NT2/D1 (cell line): ENCODE measurements around the gene BUD13.

ENCODE experiments used
- DNase-seq: peaks from one replicate; pipeline ENCODE4 v3.0.0-alpha.2; 2011; ENCODE audit warnings: low read depth, low spot score
- H3K27me3 ChIP-seq: 2 replicates; pipeline ENCODE4 v1.6.0; 2011; ENCODE audit warnings: mild to moderate bottlenecking; ENCODE audit not compliant: insufficient read length, insufficient read depth
- H3K36me3 ChIP-seq: 2 replicates; pipeline ENCODE4 v1.6.1; 2011; ENCODE audit warnings: mild to moderate bottlenecking, low read length, mixed read lengths; ENCODE audit not compliant: insufficient read depth, insufficient read length
- H3K4me1 ChIP-seq: 2 replicates; pipeline ENCODE4 v1.5.1; 2011; ENCODE audit not compliant: insufficient read depth, insufficient read length
- H3K4me3 ChIP-seq: 2 replicates; pipeline ENCODE4 v1.5.1; 2011; ENCODE audit warnings: low read depth; ENCODE audit not compliant: insufficient read length
- H3K9ac ChIP-seq: 2 replicates; pipeline ENCODE4 v1.6.0; 2011; ENCODE audit warnings: low read depth; ENCODE audit not compliant: insufficient read length
- H3K9me3 ChIP-seq: 2 replicates; pipeline ENCODE4 v1.5.1; 2011; ENCODE audit warnings: mild to moderate bottlenecking, low read length; ENCODE audit not compliant: insufficient read depth
- SUZ12 ChIP-seq: IDR thresholded peaks from 2 replicates; pipeline ENCODE4 v1.6.1; 2011; ENCODE audit not compliant: insufficient read length, insufficient read depth; ENCODE audit errors: extremely low read depth
- YY1 ChIP-seq: IDR thresholded peaks from 2 replicates; pipeline ENCODE4 v1.6.1; 2011; ENCODE audit not compliant: insufficient read length, insufficient read depth
- ZNF274 ChIP-seq: IDR thresholded peaks from 2 replicates; pipeline ENCODE4 v1.6.1; 2011; ENCODE audit warnings: mild to moderate bottlenecking, low read depth, low read length

Gene BUD13

GRCh38 chr11:116710762-116711161, 62.0 kb downstream of the BUD13 start:
- no peaks in the 10 kb centered on the region for H3K36me3 ChIP-seq
- peaks cover 12% of the 10 kb centered on the region for H3K27me3 ChIP-seq
- no peak overlapping the region for H3K9ac ChIP-seq
- no peak for TF ChIP-seq SUZ12
- no peak for TF ChIP-seq YY1
- no peak for TF ChIP-seq ZNF274
- H3K4me3 ChIP-seq, result no peak overlapping the region
- peaks cover 19% of the 10 kb centered on the region for H3K4me1 ChIP-seq
- no peaks in the 10 kb centered on the region for H3K9me3 ChIP-seq
- no peak for DNase-seq

- H3K4me3 ChIP-seq, result no peak overlapping the region
- H3K4me1 ChIP-seq, result peaks cover 19% of the 10 kb centered on the region
- TF ChIP-seq YY1 (no peak), SUZ12 (no peak), ZNF274 (no peak)
- peaks cover 12% of the 10 kb centered on the region for H3K27me3 ChIP-seq
- no peak overlapping the region for H3K9ac ChIP-seq
- no peaks in the 10 kb centered on the region for H3K9me3 ChIP-seq
- no peak for DNase-seq
- H3K36me3 ChIP-seq, result no peaks in the 10 kb centered on the region
Observed at GRCh38 chr11:116710001-116710674, 62.6 kb downstream of the BUD13 start.

GRCh38 chr11:116707746-116708145, 65.0 kb downstream of the BUD13 start:
- Histone ChIP-seq H3K9ac (no peak overlapping the region), H3K9me3 (no peaks in the 10 kb centered on the region), H3K36me3 (no peaks in the 10 kb centered on the region), H3K4me3 (no peak overlapping the region), H3K4me1 (peaks cover 17% of the 10 kb centered on the region), H3K27me3 (peaks cover 12% of the 10 kb centered on the region)
- no peak for TF ChIP-seq ZNF274
- TF ChIP-seq SUZ12, result no peak
- no peak for TF ChIP-seq YY1
- DNase-seq, result no peak

GRCh38 chr11:116707161-116707629, 65.6 kb downstream of the BUD13 start:
- peaks cover 12% of the 10 kb centered on the region for H3K27me3 ChIP-seq
- DNase-seq, result no peak

GRCh38 chr11:116703421-116703820, 69.4 kb downstream of the BUD13 start:
- H3K36me3 ChIP-seq, result no peaks in the 10 kb centered on the region
- H3K4me3 ChIP-seq, result no peak overlapping the region
- TF ChIP-seq SUZ12 (no peak), YY1 (no peak), ZNF274 (no peak)
- peaks cover 5% of the 10 kb centered on the region for H3K4me1 ChIP-seq
- H3K27me3 ChIP-seq, result no peaks in the 10 kb centered on the region
- no peak overlapping the region for H3K9ac ChIP-seq
- no peaks in the 10 kb centered on the region for H3K9me3 ChIP-seq
- no peak for DNase-seq

More at GRCh38 chr11:116707161-116707629, 65.6 kb downstream of the BUD13 start:
- Histone ChIP-seq H3K9ac (no peak overlapping the region), H3K9me3 (no peaks in the 10 kb centered on the region), H3K4me3 (no peak overlapping the region), H3K4me1 (peaks cover 17% of the 10 kb centered on the region), H3K36me3 (no peaks in the 10 kb centered on the region)
- no peak for TF ChIP-seq YY1

- no peak for DNase-seq
- no peaks in the 10 kb centered on the region for H3K27me3 ChIP-seq
- H3K36me3 ChIP-seq, result no peaks in the 10 kb centered on the region
- TF ChIP-seq YY1, result no peak
- no peak for TF ChIP-seq ZNF274
- TF ChIP-seq SUZ12, result no peak
- H3K4me1 ChIP-seq, result peaks cover 5% of the 10 kb centered on the region
- no peaks in the 10 kb centered on the region for H3K9me3 ChIP-seq
- no peak overlapping the region for H3K9ac ChIP-seq
- H3K4me3 ChIP-seq, result no peak overlapping the region
Observed at GRCh38 chr11:116702772-116703385, 69.9 kb downstream of the BUD13 start.

- H3K4me3 ChIP-seq, result no peak overlapping the region
- no peak for DNase-seq
- H3K27me3 ChIP-seq, result no peaks in the 10 kb centered on the region
- H3K9me3 ChIP-seq, result no peaks in the 10 kb centered on the region
- TF ChIP-seq ZNF274 (no peak), YY1 (no peak), SUZ12 (no peak)
- H3K4me1 ChIP-seq, result peaks cover 2% of the 10 kb centered on the region
- H3K36me3 ChIP-seq, result no peaks in the 10 kb centered on the region
- no peak overlapping the region for H3K9ac ChIP-seq
Observed at GRCh38 chr11:116701876-116702275, 70.9 kb downstream of the BUD13 start.
